ENCODE results near the gene MYO6. TPM values are rescaled to one million over a fixed set of nuclear protein-coding genes. Genes with fewer than 3 reads are reported as not detected.
"Not testable (repeated sequence)": the region's sequence is repeated elsewhere in the genome, so short reads cannot be mapped to it uniquely, and the experiment has no call there.

MYO6 gene
- total and polyA plus RNA-seq, 2 of the 4 experiments (the other 2 are of a cell fraction): 6.1 to 6.8 TPM

DNA sequence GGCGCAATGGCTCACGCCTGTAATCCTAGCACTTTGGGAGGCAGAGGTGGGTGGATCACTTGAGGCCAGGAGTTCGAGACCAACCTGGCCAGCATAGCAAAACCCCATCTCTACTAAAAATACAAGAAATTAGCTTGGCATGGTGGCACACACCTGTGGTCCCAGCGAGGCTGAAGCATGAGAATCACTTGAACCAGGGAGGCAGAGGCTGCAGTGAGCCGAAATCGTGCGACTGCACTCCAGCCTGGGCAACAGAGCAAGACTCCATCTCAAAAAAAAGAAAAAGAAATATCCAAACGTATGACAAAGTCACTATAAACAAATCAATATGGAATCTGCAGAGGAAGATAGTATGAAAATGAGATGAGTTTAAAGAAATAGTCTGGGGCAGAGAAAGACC, 18.0 kb upstream of the MYO6 start:
- H2AK9ac ChIP-seq (replicated peaks; ENCODE audit: low read depth, low read length, poor library complexity); POLR2A ChIA-PET (ENCODE audit: unreplicated experiment); BruUV-seq (replicated peaks); H3K4me3 ChIP-seq (ENCODE audit: insufficient read depth, low read depth, low read length); H3K23ac ChIP-seq (ENCODE audit: low read depth, low read length); H4K5ac ChIP-seq (ENCODE audit: low read depth, low read length); in situ Hi-C loops (cut with MboI; ENCODE audit: low sequenced_read_pairs); ATAC-seq (ENCODE audit: low read depth); H2AK5ac ChIP-seq (ENCODE audit: low read depth, low read length); H3K9me1 ChIP-seq (ENCODE audit: insufficient read depth, low read length); H3K36me3 ChIP-seq (ENCODE audit: control insufficient read depth, insufficient read depth, low read length); H3K56ac ChIP-seq (ENCODE audit: extremely low read depth, insufficient read depth, low read length); DNase-seq; H4K91ac ChIP-seq (ENCODE audit: insufficient read depth, low read depth, low read length); H3K4me1 ChIP-seq (ENCODE audit: control insufficient read depth, insufficient read depth, low read length); H3K4me2 ChIP-seq (ENCODE audit: low read depth, low read length); H3K18ac ChIP-seq (ENCODE audit: low read depth, low read length); H4K20me1 ChIP-seq (ENCODE audit: insufficient read depth, low read length); H3K27me3 ChIP-seq (ENCODE audit: control insufficient read depth, insufficient read depth, low read length); H2AFZ ChIP-seq (replicated peaks; ENCODE audit: low read length, poor library complexity); H4K8ac ChIP-seq (ENCODE audit: low read depth in 2 of 2, low read length in 2 of 2); H3K9ac ChIP-seq (ENCODE audit: low read depth, low read length); H3K79me1 ChIP-seq (ENCODE audit: low read depth in 1 of 2, low read length in 2 of 2); H2BK5ac ChIP-seq (ENCODE audit: low read depth, low read length, poor library complexity, severe bottlenecking); dilution Hi-C loops (cut with HindIII; ENCODE audit: low sequenced_read_pairs, unreplicated experiment); H2BK15ac ChIP-seq (ENCODE audit: low read depth, low read length); H3K27ac ChIP-seq (ENCODE audit: insufficient read depth, low read length); H3K14ac ChIP-seq (replicated peaks; ENCODE audit: low read depth, low read length); CTCF ChIA-PET; H2BK20ac ChIP-seq (ENCODE audit: low read depth, low read length); H3K4ac ChIP-seq (ENCODE audit: low read depth, low read length); H2BK120ac ChIP-seq (ENCODE audit: low read depth, low read length); H3K9me3 ChIP-seq (ENCODE audit: control insufficient read depth, insufficient read depth, low read length): not testable (repeated sequence)
- WGBS, 2 experiments (ENCODE audit: extremely low coverage in 2 of 2, insufficient read length in 1 of 2): no CpG with 5 or more reads among the region's 8 CpGs
- intact Hi-C loops (cut with micrococcal nuclease): loop anchor here (2.0 kb wide), 1 partner anchor 14 kb away; no protein-coding TSS in a partner anchor

Data from IMR-90 (cell line).